Adrenal gland (tissue), 12 donors: Measurements from ENCODE around the gene SRC. TPM values are rescaled to one million over a fixed set of nuclear protein-coding genes. Genes with fewer than 3 reads are reported as not detected.

Source experiments
- DNase-seq, 7 donors: peaks; one replicate each; pipeline ENCODE4 v3.0.0-alpha.2; 2019 to 2020
- H3K27ac ChIP-seq, 5 donors: fragments of 200-600 bp; sonication (generic) in 4 of 5; 1 replicate in 3 of 5; 2 replicates in 2 of 5; pipeline versions ENCODE4 v1.5.1 to v1.8.0; 2016 to 2020; ENCODE audit warnings: mild to moderate bottlenecking in 1 of 5
- H3K27me3 ChIP-seq: fragments of 200-600 bp; 2 replicates; pipeline ENCODE4 v1.8.0; 2021
- H3K36me3 ChIP-seq, 2 donors: fragments of 200-600 bp; replicated peaks in 1 of 2; 1 replicate in 1 of 2; 2 replicates in 1 of 2; pipeline versions ENCODE4 v1.5.1 to v1.8.0; 2018 to 2022
- H3K4me1 ChIP-seq, 2 donors: fragments of 200-600 bp; replicated peaks in 1 of 2; 1 replicate in 1 of 2; 2 replicates in 1 of 2; pipeline versions ENCODE4 v1.5.1 to v1.8.0; 2018 to 2021
- H3K4me3 ChIP-seq, 4 donors: fragments of 200-600 bp; sonication (generic) in 3 of 4; one replicate each; pipeline ENCODE4 v1.5.1; 2016 to 2018
- H3K9me3 ChIP-seq, 3 donors: fragments of 200-600 bp; sonication (generic) in 1 of 3; replicated peaks in 1 of 3; 1 replicate in 2 of 3; 2 replicates in 1 of 3; pipeline versions ENCODE4 v1.5.1 to v1.8.0; 2016 to 2021
- CTCF ChIP-seq, 6 experiments: fragments of 450-650 bp in 4 of 6; fragments of 200-600 bp in 2 of 6; sonication (generic) in 1 of 6; IDR thresholded peaks; 1 replicate in 5 of 6; 2 replicates in 1 of 6; pipeline versions ENCODE4 v1.5.1 to v1.8.0; 2016 to 2021; ENCODE audit warnings: antibody characterized with exemption in 6 of 6, mild to moderate bottlenecking in 2 of 6, moderate library complexity in 1 of 6
- POLR2A ChIP-seq, 2 donors: fragments of 450-650 bp; IDR thresholded peaks; one replicate each; pipeline ENCODE4 v1.6.1; 2017; ENCODE audit warnings: antibody characterized with exemption in 2 of 2, mild to moderate bottlenecking in 2 of 2, moderate library complexity in 1 of 2
- WGBS, 4 donors: extraction: QIAGEN DNeasy Blood & Tissue Kit in 2 of 4; methylation state at CpG; one replicate each; pipeline versions ENCODE4 v1.1.5 to v1.1.7; 2013 to 2017; 5-methylcytosine and 5-hydroxymethylcytosine counted together
- intact Hi-C, 2 donors: fragments of 100-400 bp; cut with DNase I; formaldehyde crosslinking; loops; one replicate each; pipeline versions ENCODE4 v1.14.1 to v1.15.0; 2022 to 2023
- polyA plus RNA-seq, 3 donors: library from polyadenylated mRNA; stranded (reverse); fragments of 200-250 nt in 2 of 3; fragments of 350-450 nt in 1 of 3; fragmentation: Illumina TruSeq in 1 of 3; extraction: RNeasy Lipid Tissue Mini Kit (QIAGEN cat#74804) in 1 of 3; gene quantifications; one replicate each; pipeline ENCODE4 v1.2.3, GENCODE V29; 2013 to 2014
- total RNA-seq, 9 donors: library from RNA; depleted of rRNA in 4 of 9; stranded (reverse); fragments of >200 nt in 4 of 9; fragments of 120-200 nt in 1 of 9; fragmentation: NEBNext Ultra II Directional in 1 of 9; extraction: Animal tissue kit (Norgen Biotek cat#: 25700) in 1 of 9; gene quantifications; one replicate each; pipeline versions ENCODE4 v1.1.0 to v1.2.4, GENCODE V29; 2013 to 2023
- donor health status: healthy with polysubstance abuse.
- donor health status: Bipolar disorder and iron deficiency.
- donor health status: DM: yes; HTN: yes; CAD: no.
- donor health status: DM: no; HTN: no; CAD: no.
- donor health status: DM: no; HTN: no; CAD: no.
- donor health status: DM: yes; HTN: yes; CAD: no.

The SRC gene
- total and polyA plus RNA-seq, 12 donors, result 10.6 to 83.0 (median 52.7) TPM

DNA sequence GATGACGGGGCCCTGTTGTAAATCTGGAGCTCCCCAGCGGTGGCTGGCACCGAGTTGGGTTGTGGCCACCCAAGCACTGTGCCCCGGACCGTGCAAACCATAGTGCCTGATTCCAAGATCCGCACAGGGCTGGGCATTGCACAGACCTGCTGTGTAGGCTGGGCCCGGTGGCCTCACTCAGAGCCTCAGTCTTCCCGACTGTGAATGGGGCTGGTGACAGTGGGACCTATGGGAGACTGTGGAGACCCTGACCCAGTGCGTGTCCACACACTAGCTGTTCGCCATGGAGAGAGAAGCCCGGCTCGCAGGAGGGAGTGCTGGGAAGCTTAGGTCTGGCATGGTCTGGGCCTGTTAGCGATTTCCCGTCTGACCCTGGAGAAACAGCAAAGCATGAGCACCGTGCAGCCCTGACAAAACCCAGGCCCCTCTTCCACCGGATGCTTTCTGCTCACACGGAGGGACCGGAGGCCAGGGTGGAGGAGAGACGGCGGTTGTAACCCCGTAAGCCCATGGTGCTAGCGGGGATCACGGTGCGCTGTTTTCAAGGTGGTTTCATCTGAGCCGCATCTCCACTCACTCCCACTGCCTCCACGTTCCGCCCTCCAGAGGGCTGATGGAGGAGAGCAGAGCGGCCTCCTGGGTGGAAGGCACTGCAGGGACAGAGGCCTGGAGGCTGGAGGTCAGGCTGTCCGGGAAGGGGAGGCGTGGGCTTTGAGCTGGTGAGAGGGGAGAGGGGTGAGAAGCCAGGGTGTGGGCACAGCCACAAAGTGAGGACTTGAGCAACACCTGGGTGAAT lies 52.2 kb downstream of the SRC start:
- no peak for DNase-seq
- no peak for TF ChIP-seq CTCF (IDR thresholded peaks at IDR 0.05)
- no peak for TF ChIP-seq POLR2A (IDR thresholded peaks at IDR 0.05)
- Histone ChIP-seq H3K9me3 (no peaks in the 10 kb centered on the region), H3K27ac (peak overlapping the region in 4 of 5 donors; percentile 36 to 83 (median 72)), H3K4me3 (no peak overlapping the region), H3K27me3 (no peaks in the 10 kb centered on the region), H3K4me1 (peaks cover 9 to 11% of the 10 kb centered on the region in 2 donors), H3K36me3 (peaks cover 0 to 64% of the 10 kb centered on the region in 2 donors)
- intact Hi-C loops, result loop anchor here in 1 of 2 donors (10.0 kb wide), 1 partner anchor 203 kb away; no protein-coding TSS in a partner anchor
- 77 to 81% (median 79%) methylated on average over 13 to 30 of the region's 30 CpGs for WGBS, 4 donors

- 49 to 67% (median 59%) methylated on average over 11 to 15 of the region's 15 CpGs for WGBS, 4 donors
- TF ChIP-seq POLR2A (IDR thresholded peaks at IDR 0.05) (no peak), CTCF (IDR thresholded peaks at IDR 0.05) (peak in 5 of 6 experiments; percentile 14 to 41 (median 34))
Observed at GRCh38 chr20:37398750-37399621, 53.0 kb downstream of the SRC start.

DNA sequence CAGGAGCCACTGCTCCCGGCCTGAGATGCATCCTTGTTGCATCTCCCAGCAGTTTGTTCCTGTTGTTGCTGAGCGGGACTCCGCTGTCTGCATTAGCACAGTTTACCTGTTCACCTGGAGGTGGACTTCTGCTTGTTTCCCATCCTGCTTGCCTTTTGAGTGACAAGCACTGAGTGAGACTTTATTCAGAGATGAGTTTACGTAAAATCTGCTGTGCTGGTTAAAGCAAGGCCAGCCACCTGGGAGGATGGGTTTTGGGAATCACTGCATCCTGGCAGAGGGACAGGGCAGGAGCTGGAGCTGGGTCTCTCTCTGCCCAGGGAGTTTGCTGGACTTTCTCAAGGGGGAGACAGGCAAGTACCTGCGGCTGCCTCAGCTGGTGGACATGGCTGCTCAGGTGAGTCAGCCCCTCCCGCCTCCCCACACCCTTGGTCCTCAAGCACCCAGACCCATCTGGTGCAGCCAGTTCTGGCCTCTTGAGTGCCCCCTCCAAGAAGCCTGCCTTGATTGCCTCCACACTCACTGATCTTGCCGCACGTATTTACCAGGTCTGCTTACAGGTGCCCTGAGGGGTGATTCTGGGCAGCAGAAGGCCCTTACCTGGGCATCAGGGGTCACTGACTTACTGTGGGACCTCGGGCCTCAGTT lies 55.5 kb downstream of the SRC start:
- Histone ChIP-seq H3K27ac (no peak overlapping the region), H3K36me3 (peaks cover 0 to 62% of the 10 kb centered on the region in 2 donors), H3K27me3 (no peaks in the 10 kb centered on the region), H3K4me1 (peaks cover 12 to 15% of the 10 kb centered on the region in 2 donors), H3K9me3 (no peaks in the 10 kb centered on the region), H3K4me3 (no peak overlapping the region)
- DNase-seq, result no peak
- TF ChIP-seq CTCF (IDR thresholded peaks at IDR 0.05) (no peak), POLR2A (IDR thresholded peaks at IDR 0.05) (no peak)
- intact Hi-C loops, result loop anchor here (5.0 to 10.0 kb wide), 2 partner anchors 123 to 126 kb away; partner anchors contain the start of genes BLCAP (in 2 of the 2) and NNAT (in 1 of the 2)
- WGBS, 4 donors, result 89 to 94% (median 92%) methylated on average over 7 to 9 of the region's 9 CpGs

More at GRCh38 chr20:37398750-37399621, 53.0 kb downstream of the SRC start:
- Histone ChIP-seq H3K4me3 (no peak overlapping the region), H3K9me3 (no peaks in the 10 kb centered on the region), H3K4me1 (peaks cover 9 to 11% of the 10 kb centered on the region in 2 donors), H3K27ac (peak overlapping the region in 4 of 5 donors; percentile 36 to 83 (median 72)), H3K27me3 (no peaks in the 10 kb centered on the region), H3K36me3 (peaks cover 0 to 70% of the 10 kb centered on the region in 2 donors)
- DNase-seq, result peak in 6 of 7 donors; percentile 82 to 87 (median 85)
- intact Hi-C loops, result loop anchor here in 1 of 2 donors (10.0 kb wide), 1 partner anchor 204 kb away; no protein-coding TSS in a partner anchor
